Measurements from ENCODE around the gene PLCB1.

The PLCB1 gene

GRCh38 chr20:8249634-8250033, 117.6 kb downstream of the PLCB1 start:
- TF ChIP-seq GATA3 (IDR thresholded peaks at IDR 0.05; ENCODE audit: low read depth, low read length) (no peak), GATA2 (IDR thresholded peaks at IDR 0.05; ENCODE audit: low read depth, low read length) (no peak)

- TF ChIP-seq GATA2 (IDR thresholded peaks at IDR 0.05; ENCODE audit: low read depth, low read length) (no peak), GATA3 (IDR thresholded peaks at IDR 0.05; ENCODE audit: low read depth, low read length) (no peak)
These were observed 118.6 kb downstream of the PLCB1 start for GRCh38 chr20:8250539-8251200.

GRCh38 chr20:8251201-8251575, 119.1 kb downstream of the PLCB1 start:
- TF ChIP-seq GATA2 (IDR thresholded peaks at IDR 0.05; ENCODE audit: low read depth, low read length) (no peak), GATA3 (IDR thresholded peaks at IDR 0.05; ENCODE audit: low read depth, low read length) (no peak)

GRCh38 chr20:8254911-8255582, 123.0 kb downstream of the PLCB1 start:
- TF ChIP-seq GATA2 (IDR thresholded peaks at IDR 0.05; ENCODE audit: low read depth, low read length): no peak
- no peak for TF ChIP-seq GATA3 (IDR thresholded peaks at IDR 0.05; ENCODE audit: low read depth, low read length)

- TF ChIP-seq GATA2 (IDR thresholded peaks at IDR 0.05; ENCODE audit: low read depth, low read length) (no peak), GATA3 (IDR thresholded peaks at IDR 0.05; ENCODE audit: low read depth, low read length) (no peak)
These were observed 124.0 kb downstream of the PLCB1 start for GRCh38 chr20:8255945-8256632.

- TF ChIP-seq GATA3 (IDR thresholded peaks at IDR 0.05; ENCODE audit: low read depth, low read length): no peak
- no peak for TF ChIP-seq GATA2 (IDR thresholded peaks at IDR 0.05; ENCODE audit: low read depth, low read length)
These were observed 128.8 kb downstream of the PLCB1 start for GRCh38 chr20:8260837-8261251.

GRCh38 chr20:8262721-8263120, 130.7 kb downstream of the PLCB1 start:
- TF ChIP-seq GATA2 (IDR thresholded peaks at IDR 0.05; ENCODE audit: low read depth, low read length) (no peak), GATA3 (IDR thresholded peaks at IDR 0.05; ENCODE audit: low read depth, low read length) (no peak)

- TF ChIP-seq GATA2 (IDR thresholded peaks at IDR 0.05; ENCODE audit: low read depth, low read length) (no peak), GATA3 (IDR thresholded peaks at IDR 0.05; ENCODE audit: low read depth, low read length) (no peak)
These were observed 133.5 kb downstream of the PLCB1 start for GRCh38 chr20:8265588-8265987.

- no peak for TF ChIP-seq GATA3 (IDR thresholded peaks at IDR 0.05; ENCODE audit: low read depth, low read length)
- no peak for TF ChIP-seq GATA2 (IDR thresholded peaks at IDR 0.05; ENCODE audit: low read depth, low read length)
These were observed 134.9 kb downstream of the PLCB1 start for GRCh38 chr20:8267009-8267408.

GRCh38 chr20:8271727-8272126, 139.7 kb downstream of the PLCB1 start:
- no peak for TF ChIP-seq GATA2 (IDR thresholded peaks at IDR 0.05; ENCODE audit: low read depth, low read length)
- TF ChIP-seq GATA3 (IDR thresholded peaks at IDR 0.05; ENCODE audit: low read depth, low read length): no peak

GRCh38 chr20:8272766-8273165, 140.7 kb downstream of the PLCB1 start:
- TF ChIP-seq GATA3 (IDR thresholded peaks at IDR 0.05; ENCODE audit: low read depth, low read length) (no peak), GATA2 (IDR thresholded peaks at IDR 0.05; ENCODE audit: low read depth, low read length) (no peak)

- TF ChIP-seq GATA2 (IDR thresholded peaks at IDR 0.05; ENCODE audit: low read depth, low read length) (no peak), GATA3 (IDR thresholded peaks at IDR 0.05; ENCODE audit: low read depth, low read length) (no peak)
These were observed 152.8 kb downstream of the PLCB1 start for GRCh38 chr20:8284902-8285301.

GRCh38 chr20:8287340-8287739, 155.3 kb downstream of the PLCB1 start:
- TF ChIP-seq GATA2 (IDR thresholded peaks at IDR 0.05; ENCODE audit: low read depth, low read length): no peak
- no peak for TF ChIP-seq GATA3 (IDR thresholded peaks at IDR 0.05; ENCODE audit: low read depth, low read length)

GRCh38 chr20:8291200-8291599, 159.1 kb downstream of the PLCB1 start:
- TF ChIP-seq GATA2 (IDR thresholded peaks at IDR 0.05; ENCODE audit: low read depth, low read length): no peak
- no peak for TF ChIP-seq GATA3 (IDR thresholded peaks at IDR 0.05; ENCODE audit: low read depth, low read length)

- no peak for TF ChIP-seq GATA3 (IDR thresholded peaks at IDR 0.05; ENCODE audit: low read depth, low read length)
- TF ChIP-seq GATA2 (IDR thresholded peaks at IDR 0.05; ENCODE audit: low read depth, low read length): peak; percentile 39; the same call in 1 of the 2 replicates
These were observed 159.8 kb downstream of the PLCB1 start for GRCh38 chr20:8291873-8292272.
